Omental fat pad (tissue), 4 donors: ENCODE results near the gene LONRF2. TPM values are rescaled to one million over a fixed set of nuclear protein-coding genes. Genes with fewer than 3 reads are reported as not detected.

ENCODE experiments used
- ATAC-seq: fragments of 150-250 bp; one replicate; pipeline ENCODE4 v1.9.1; 2016; ENCODE audit warnings: mild to moderate bottlenecking, moderate library complexity; ENCODE audit not compliant: low FRiP score
- DNase-seq: peaks from one replicate; pipeline ENCODE4 v3.0.0-alpha.2; 2019; ENCODE audit warnings: low spot score
- CTCF ChIP-seq, 3 donors: fragments of 450-650 bp; IDR thresholded peaks; one replicate each; pipeline ENCODE4 v1.5.1; 2016 to 2017; ENCODE audit warnings: antibody characterized with exemption in 3 of 3, mild to moderate bottlenecking in 3 of 3, moderate library complexity in 2 of 3
- total RNA-seq, 4 donors: library from RNA; depleted of rRNA; stranded (reverse); fragments of >200 nt; gene quantifications; one replicate each; pipeline ENCODE4 v1.1.0, GENCODE V29; 2016

LONRF2 gene
- total RNA-seq, 4 donors from 2014 or later: 2.5 to 32.8 (median 9.8) TPM

- ATAC-seq: no peak
- no peak for TF ChIP-seq CTCF (IDR thresholded peaks at IDR 0.05)
Measured at GRCh38 chr2:100271210-100271609, 51.1 kb downstream of the LONRF2 start.

GRCh38 chr2:100270381-100271146 lies 51.7 kb downstream of the LONRF2 start:
- TF ChIP-seq CTCF (IDR thresholded peaks at IDR 0.05): no peak
- DNase-seq (no peak), ATAC-seq (no peak)

More at GRCh38 chr2:100271210-100271609, 51.1 kb downstream of the LONRF2 start:
- DNase-seq: no peak

- TF ChIP-seq CTCF (IDR thresholded peaks at IDR 0.05): no peak
- no peak for ATAC-seq
- DNase-seq: no peak
Measured at GRCh38 chr2:100269889-100270288, 52.4 kb downstream of the LONRF2 start.

- DNase-seq: no peak
- TF ChIP-seq CTCF (IDR thresholded peaks at IDR 0.05): no peak
Measured at GRCh38 chr2:100268986-100269385, 53.3 kb downstream of the LONRF2 start.

GRCh38 chr2:100267751-100268150 lies 54.5 kb downstream of the LONRF2 start:
- TF ChIP-seq CTCF (IDR thresholded peaks at IDR 0.05): no peak
- ATAC-seq (no peak), DNase-seq (no peak)

More at GRCh38 chr2:100268986-100269385, 53.3 kb downstream of the LONRF2 start:
- no peak for ATAC-seq

- no peak for DNase-seq
- TF ChIP-seq CTCF (IDR thresholded peaks at IDR 0.05): no peak
- no peak for ATAC-seq
Measured at GRCh38 chr2:100266126-100266525, 56.2 kb downstream of the LONRF2 start.

GRCh38 chr2:100265226-100265625 lies 57.1 kb downstream of the LONRF2 start:
- ATAC-seq (no peak), DNase-seq (no peak)
- TF ChIP-seq CTCF (IDR thresholded peaks at IDR 0.05): no peak
